ENCODE measurements around the gene PPIL3.

- TF ChIP-seq CTCF (IDR thresholded peaks at IDR 0.05 in 8 of 11, conservative IDR thresholded peaks at IDR 0.05 in 3 of 11) (no peak), POLR2A (IDR thresholded peaks at IDR 0.05) (no peak), POLR2AphosphoS5 (IDR thresholded peaks at IDR 0.05) (no peak)
These were observed 41.6 kb downstream of the PPIL3 start for GRCh38 chr2:200847269-200847668.
